ENCODE measurements around the gene RARS1.
A peak's percentile ranks its signal among the peaks of the same experiment; 100 is the strongest.

Gene RARS1

GRCh38 chr5:168486136-168486879, at the start of gene RARS1:
Gene RARS1 (plus strand): TSS chr5:168486471. CDS start chr5:168486499, 28 bp downstream.
- DNase-seq (ENCODE audit: low read depth in 3 of 3, low spot score in 1 of 3) = peak; percentile 50 to 80 (median 66)

- DNase-seq (ENCODE audit: low read depth in 3 of 3, low spot score in 1 of 3) = no peak
These were observed 47.9 kb upstream of the RARS1 start for GRCh38 chr5:168438349-168438748.

- DNase-seq (ENCODE audit: low read depth in 3 of 3, low spot score in 1 of 3) = no peak
These were observed 42.7 kb upstream of the RARS1 start for GRCh38 chr5:168443533-168443932.

GRCh38 chr5:168443950-168444700, 42.1 kb upstream of the RARS1 start:
- DNase-seq (ENCODE audit: low read depth in 3 of 3, low spot score in 1 of 3) = no peak

- no peak for DNase-seq (ENCODE audit: low read depth in 3 of 3, low spot score in 1 of 3)
These were observed 39.2 kb upstream of the RARS1 start for GRCh38 chr5:168446983-168447619.

- DNase-seq (ENCODE audit: low read depth in 3 of 3, low spot score in 1 of 3) = no peak
These were observed 38.5 kb upstream of the RARS1 start for GRCh38 chr5:168447808-168448207.

- no peak for DNase-seq (ENCODE audit: low read depth in 3 of 3, low spot score in 1 of 3)
These were observed 37.1 kb upstream of the RARS1 start for GRCh38 chr5:168449166-168449565.

- DNase-seq (ENCODE audit: low read depth in 3 of 3, low spot score in 1 of 3) = no peak
These were observed 34.7 kb upstream of the RARS1 start for GRCh38 chr5:168451565-168451964.

- DNase-seq (ENCODE audit: low read depth in 3 of 3, low spot score in 1 of 3) = no peak
These were observed 31.1 kb upstream of the RARS1 start for GRCh38 chr5:168455201-168455600.

GRCh38 chr5:168457542-168457941, 28.7 kb upstream of the RARS1 start:
- DNase-seq (ENCODE audit: low read depth in 3 of 3, low spot score in 1 of 3) = no peak

- no peak for DNase-seq (ENCODE audit: low read depth in 3 of 3, low spot score in 1 of 3)
These were observed 25.7 kb upstream of the RARS1 start for GRCh38 chr5:168460606-168461005.

GRCh38 chr5:168463081-168463480, 23.2 kb upstream of the RARS1 start:
- DNase-seq (ENCODE audit: low read depth in 3 of 3, low spot score in 1 of 3) = no peak

GRCh38 chr5:168464214-168464613, 22.1 kb upstream of the RARS1 start:
- DNase-seq (ENCODE audit: low read depth in 3 of 3, low spot score in 1 of 3) = no peak

GRCh38 chr5:168464641-168465040, 21.6 kb upstream of the RARS1 start:
- no peak for DNase-seq (ENCODE audit: low read depth in 3 of 3, low spot score in 1 of 3)

- DNase-seq (ENCODE audit: low read depth in 3 of 3, low spot score in 1 of 3) = no peak
These were observed 18.4 kb upstream of the RARS1 start for GRCh38 chr5:168467755-168468330.

GRCh38 chr5:168468836-168469235, 17.4 kb upstream of the RARS1 start:
- DNase-seq (ENCODE audit: low read depth in 3 of 3, low spot score in 1 of 3) = no peak

GRCh38 chr5:168469816-168470215, 16.5 kb upstream of the RARS1 start:
- DNase-seq (ENCODE audit: low read depth in 3 of 3, low spot score in 1 of 3) = no peak

- DNase-seq (ENCODE audit: low read depth in 3 of 3, low spot score in 1 of 3) = no peak
These were observed 14.5 kb upstream of the RARS1 start for GRCh38 chr5:168471785-168472184.

GRCh38 chr5:168472329-168472728, 13.9 kb upstream of the RARS1 start:
- DNase-seq (ENCODE audit: low read depth in 3 of 3, low spot score in 1 of 3) = no peak

- no peak for DNase-seq (ENCODE audit: low read depth in 3 of 3, low spot score in 1 of 3)
These were observed 12.0 kb upstream of the RARS1 start for GRCh38 chr5:168474319-168474718.

GRCh38 chr5:168477060-168477459, 9.2 kb upstream of the RARS1 start:
- no peak for DNase-seq (ENCODE audit: low read depth in 3 of 3, low spot score in 1 of 3)

- DNase-seq (ENCODE audit: low read depth in 3 of 3, low spot score in 1 of 3) = no peak
These were observed 7.1 kb upstream of the RARS1 start for GRCh38 chr5:168479166-168479565.
